Thymus (tissue), 11 donors: ENCODE measurements around the gene MYCN. TPM values are rescaled to one million over a fixed set of nuclear protein-coding genes. Genes with fewer than 3 reads are reported as not detected.

Experiments used
- DNase-seq, 9 donors: peaks; one replicate each; pipeline ENCODE4 v3.0.0-alpha.2; 2013; ENCODE audit warnings: low spot score in 9 of 9, low read depth in 6 of 9, missing footprints in 1 of 9
- H3K27ac ChIP-seq, 2 donors: one replicate each; pipeline ENCODE4 v1.5.1; 2013; ENCODE audit warnings: control low read depth in 1 of 2, low read depth in 1 of 2, low read length in 1 of 2, mild to moderate bottlenecking in 1 of 2, moderate library complexity in 1 of 2
- H3K27me3 ChIP-seq, 2 donors: one replicate each; pipeline ENCODE4 v1.5.1; 2013; ENCODE audit warnings: low read length in 1 of 2; ENCODE audit not compliant: control insufficient read depth in 2 of 2, insufficient read depth in 1 of 2
- H3K36me3 ChIP-seq, 2 donors: one replicate each; pipeline ENCODE4 v1.5.1; 2013; ENCODE audit warnings: low read length in 1 of 2, mild to moderate bottlenecking in 1 of 2, moderate library complexity in 1 of 2; ENCODE audit not compliant: control insufficient read depth in 2 of 2, insufficient read depth in 2 of 2
- H3K4me1 ChIP-seq, 2 donors: one replicate each; pipeline ENCODE4 v1.5.1; 2013; ENCODE audit warnings: low read length in 2 of 2; ENCODE audit not compliant: control insufficient read depth in 2 of 2, insufficient read depth in 2 of 2
- H3K4me3 ChIP-seq, 2 donors: one replicate each; pipeline ENCODE4 v1.5.1; 2013; ENCODE audit warnings: low read length in 2 of 2, control low read depth in 1 of 2, mild to moderate bottlenecking in 1 of 2
- H3K9me3 ChIP-seq, 2 donors: one replicate each; pipeline ENCODE4 v1.5.1; 2013; ENCODE audit warnings: low read length in 1 of 2, mild to moderate bottlenecking in 1 of 2; ENCODE audit not compliant: control insufficient read depth in 2 of 2, insufficient read depth in 1 of 2
- WGBS: extraction: QIAGEN DNeasy Blood & Tissue Kit; methylation state at CpG from one replicate; pipeline ENCODE4 v1.1.7; 2013; 5-methylcytosine and 5-hydroxymethylcytosine counted together
- polyA plus RNA-seq: library from polyadenylated mRNA; stranded (reverse); fragments of 200-250 nt; gene quantifications from one replicate; pipeline ENCODE4 v1.2.3, GENCODE V29; 2013
- total RNA-seq: library from RNA; stranded (reverse); fragments of 120-200 nt; gene quantifications from one replicate; pipeline ENCODE4 v1.2.4, GENCODE V29; 2013
- donor health status: healthy.

Gene MYCN
- total and polyA plus RNA-seq, 2 donors, result 1.8 to 5.8 TPM

- no peak for DNase-seq
- WGBS, result 95% methylated on average over 10 of the region's 10 CpGs
- no peaks in the 10 kb centered on the region for H3K27me3 ChIP-seq
- H3K27ac ChIP-seq, result no peak overlapping the region
- H3K4me3 ChIP-seq, result no peak overlapping the region
- no peaks in the 10 kb centered on the region for H3K9me3 ChIP-seq
- H3K36me3 ChIP-seq, result peaks cover 0 to under 1% of the 10 kb centered on the region in 2 donors
- H3K4me1 ChIP-seq, result no peaks in the 10 kb centered on the region
Observed at GRCh38 chr2:15952451-15953146, 12.2 kb downstream of the MYCN start.

GRCh38 chr2:15953147-15953630 is 12.8 kb downstream of the MYCN start:
- WGBS, result 93% methylated on average over 6 of the region's 6 CpGs
- no peaks in the 10 kb centered on the region for H3K36me3 ChIP-seq
- no peak for DNase-seq
- no peaks in the 10 kb centered on the region for H3K27me3 ChIP-seq
- H3K9me3 ChIP-seq, result no peaks in the 10 kb centered on the region
- no peak overlapping the region for H3K27ac ChIP-seq
- no peak overlapping the region for H3K4me3 ChIP-seq
- H3K4me1 ChIP-seq, result no peaks in the 10 kb centered on the region

DNA sequence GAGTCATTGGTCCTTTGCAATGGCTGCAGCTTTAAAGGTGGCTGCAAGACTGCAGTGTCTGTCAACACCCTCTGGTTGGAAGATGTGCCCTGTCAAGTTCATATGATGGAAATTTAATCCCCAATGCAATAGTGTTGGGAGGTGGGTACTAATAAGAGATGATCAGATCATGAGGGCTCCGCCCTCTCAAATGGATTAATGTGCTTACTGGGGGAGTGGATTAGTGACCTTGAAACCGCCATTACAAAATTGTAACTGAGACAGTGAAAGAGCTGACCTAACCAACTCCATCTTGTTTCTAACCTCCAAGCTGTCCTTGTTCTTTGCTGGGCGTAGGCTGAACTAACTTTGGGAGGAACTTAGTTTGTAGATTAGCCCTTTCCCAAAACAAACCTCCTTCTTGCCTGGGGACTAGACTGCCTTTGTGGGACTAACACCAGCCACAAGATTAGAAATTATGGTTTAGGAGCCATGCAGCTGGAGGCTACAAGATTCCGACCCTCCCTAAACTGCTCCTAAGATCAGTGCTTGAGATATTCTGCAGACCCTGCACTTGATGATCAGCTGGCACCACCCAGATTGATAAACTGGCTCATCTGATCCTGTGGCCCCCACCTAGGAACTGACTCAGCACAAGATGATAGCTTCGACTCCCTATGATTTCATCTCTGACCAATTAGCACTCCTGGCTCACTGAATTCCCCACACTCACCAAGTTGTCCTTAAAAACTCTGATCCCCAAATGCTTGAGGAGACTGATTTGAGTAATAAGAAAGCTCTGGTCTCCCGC is 13.7 kb downstream of the MYCN start:
- 96% methylated on average over 6 of the region's 6 CpGs for WGBS
- DNase-seq, result no peak

DNA sequence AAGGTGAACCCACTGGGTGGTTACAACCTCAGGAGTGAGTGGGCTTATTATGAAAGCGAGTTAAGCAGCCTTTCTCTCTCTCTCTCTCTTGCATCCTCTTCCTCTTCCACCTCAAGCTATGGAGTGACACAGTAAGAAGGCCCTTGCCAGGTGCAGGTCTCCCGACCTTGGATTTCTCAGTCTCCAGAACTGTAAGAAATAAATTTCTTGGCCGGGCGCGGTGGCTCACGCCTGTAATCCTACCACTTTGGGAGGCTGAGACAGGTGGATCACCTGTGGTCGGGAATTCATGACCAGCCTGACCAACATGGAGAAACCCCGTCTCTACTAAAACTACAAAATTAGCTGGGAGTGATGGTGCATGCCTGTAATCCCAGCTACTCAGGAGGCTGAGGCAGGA is 14.4 kb downstream of the MYCN start:
- WGBS, result 96% methylated on average over 8 of the region's 8 CpGs
- no peaks in the 10 kb centered on the region for H3K9me3 ChIP-seq

More for the DNA sequence above, 13.7 kb downstream of the MYCN start:
- H3K36me3 ChIP-seq, result no peaks in the 10 kb centered on the region
- no peak overlapping the region for H3K27ac ChIP-seq
- H3K9me3 ChIP-seq, result no peaks in the 10 kb centered on the region
- H3K4me1 ChIP-seq, result no peaks in the 10 kb centered on the region
- H3K4me3 ChIP-seq, result no peak overlapping the region
- no peaks in the 10 kb centered on the region for H3K27me3 ChIP-seq

GRCh38 chr2:15955232-15955988 is 15.1 kb downstream of the MYCN start:
- H3K27me3 ChIP-seq, result no peaks in the 10 kb centered on the region
- DNase-seq, result no peak
- peak overlapping the region in 1 of 2 donors; percentile 51 for H3K27ac ChIP-seq
- H3K4me3 ChIP-seq, result no peak overlapping the region
- H3K9me3 ChIP-seq, result no peaks in the 10 kb centered on the region
- H3K4me1 ChIP-seq, result no peaks in the 10 kb centered on the region
- 95% methylated on average over 7 of the region's 7 CpGs for WGBS
- no peaks in the 10 kb centered on the region for H3K36me3 ChIP-seq

More for the DNA sequence above, 14.4 kb downstream of the MYCN start:
- no peak overlapping the region for H3K27ac ChIP-seq
- H3K36me3 ChIP-seq, result no peaks in the 10 kb centered on the region
- no peaks in the 10 kb centered on the region for H3K4me1 ChIP-seq
- DNase-seq, result no peak
- no peak overlapping the region for H3K4me3 ChIP-seq
- no peaks in the 10 kb centered on the region for H3K27me3 ChIP-seq

DNA sequence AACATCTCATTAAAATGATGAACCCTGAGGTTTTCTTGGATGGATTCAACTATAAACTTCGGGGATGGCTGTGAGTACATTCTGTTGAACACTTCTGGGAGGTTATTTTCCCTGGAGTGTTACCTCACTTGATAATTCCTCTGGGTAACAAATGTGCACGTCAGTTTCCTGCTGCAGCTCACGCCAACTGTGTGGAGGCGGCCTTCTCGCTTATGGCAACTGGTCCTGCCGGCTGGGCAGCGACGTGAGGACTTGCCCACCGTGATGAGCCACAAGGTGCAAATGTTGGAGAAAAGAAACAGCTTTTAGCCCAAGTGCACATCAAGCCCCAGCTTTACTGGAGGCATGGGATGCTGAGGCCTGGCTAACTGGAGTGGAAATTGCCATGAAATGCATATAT is 15.9 kb downstream of the MYCN start:
- 89% methylated on average over 9 of the region's 9 CpGs for WGBS
- Histone ChIP-seq H3K9me3 (no peaks in the 10 kb centered on the region), H3K4me1 (no peaks in the 10 kb centered on the region), H3K4me3 (no peak overlapping the region), H3K27me3 (no peaks in the 10 kb centered on the region), H3K27ac (no peak overlapping the region), H3K36me3 (no peaks in the 10 kb centered on the region)
- no peak for DNase-seq

- H3K36me3 ChIP-seq, result no peaks in the 10 kb centered on the region
- H3K9me3 ChIP-seq, result no peaks in the 10 kb centered on the region
- no peak overlapping the region for H3K27ac ChIP-seq
- H3K4me1 ChIP-seq, result no peaks in the 10 kb centered on the region
- H3K4me3 ChIP-seq, result no peak overlapping the region
- no peak for DNase-seq
- H3K27me3 ChIP-seq, result no peaks in the 10 kb centered on the region
- 96% methylated on average over 16 of the region's 16 CpGs for WGBS
Observed at GRCh38 chr2:15956751-15957736, 16.7 kb downstream of the MYCN start.

GRCh38 chr2:15957881-15958713 is 17.7 kb downstream of the MYCN start:
- 96% methylated on average over 11 of the region's 11 CpGs for WGBS

More at GRCh38 chr2:15957881-15958713, 17.7 kb downstream of the MYCN start:
- no peaks in the 10 kb centered on the region for H3K4me1 ChIP-seq
- no peaks in the 10 kb centered on the region for H3K36me3 ChIP-seq
- H3K27me3 ChIP-seq, result no peaks in the 10 kb centered on the region
- no peak for DNase-seq
- H3K27ac ChIP-seq, result no peak overlapping the region
- no peak overlapping the region for H3K4me3 ChIP-seq
- H3K9me3 ChIP-seq, result no peaks in the 10 kb centered on the region
